Keratinocyte (primary cell): ENCODE measurements around the gene PACSIN2. TPM values are rescaled to one million over a fixed set of nuclear protein-coding genes. Genes with fewer than 3 reads are reported as not detected.

Experiments used
- DNase-seq: peaks from one replicate; pipeline ENCODE4 v3.0.0-alpha.2; 2011; ENCODE audit warnings: low read depth, missing footprints, low spot score
- FAIRE-seq: peaks from 2 replicates; lab custom pipeline; 2011; peaks lifted over from hg19 to GRCh38; lab: Jason Lieb, UNC
- H2AFZ ChIP-seq: 2 replicates; pipeline ENCODE4 v1.6.0; 2012; ENCODE audit warnings: low read length, control low read depth, inconsistent platforms; ENCODE audit not compliant: control insufficient read depth
- H3K27ac ChIP-seq: 2 replicates; pipeline ENCODE4 v1.5.1; 2011; ENCODE audit warnings: low read length; ENCODE audit not compliant: control insufficient read depth, insufficient read depth
- H3K27me3 ChIP-seq: 3 replicates; pipeline ENCODE4 v1.6.0; 2011; ENCODE audit warnings: low read length; ENCODE audit not compliant: control insufficient read depth, insufficient read depth; ENCODE audit errors: extremely low read depth
- H3K36me3 ChIP-seq, 2 experiments: 2 replicates in 1 of 2; 3 replicates in 1 of 2; pipeline ENCODE4 v1.5.1; 2011; ENCODE audit warnings: low read length in 2 of 2, mild to moderate bottlenecking in 1 of 2; ENCODE audit not compliant: control insufficient read depth in 2 of 2, insufficient read depth in 2 of 2; ENCODE audit errors: extremely low read depth in 1 of 2
- H3K4me1 ChIP-seq: 3 replicates; pipeline ENCODE4 v1.5.1; 2011; ENCODE audit warnings: low read length; ENCODE audit not compliant: control insufficient read depth, insufficient read depth; ENCODE audit errors: extremely low read depth
- H3K4me2 ChIP-seq: 3 replicates; pipeline ENCODE4 v1.6.0; 2011; ENCODE audit warnings: low read depth, low read length; ENCODE audit not compliant: control insufficient read depth, insufficient read depth; ENCODE audit errors: extremely low read depth
- H3K4me3 ChIP-seq, 3 experiments: fragments of 200-600 bp in 1 of 3; sonication (generic) in 1 of 3; 2 replicates in 2 of 3; 3 replicates in 1 of 3; pipeline ENCODE4 v1.5.1; 2011 to 2016; ENCODE audit warnings: low read length in 3 of 3, mild to moderate bottlenecking in 3 of 3, control low read depth in 2 of 3, inconsistent platforms in 1 of 3, low read depth in 1 of 3, mixed read lengths in 1 of 3, mixed run types in 1 of 3, moderate library complexity in 1 of 3; ENCODE audit not compliant: control insufficient read depth in 2 of 3, insufficient read depth in 2 of 3; ENCODE audit errors: extremely low read depth in 1 of 3
- H3K79me2 ChIP-seq: 2 replicates; pipeline ENCODE4 v1.6.0; 2012; ENCODE audit warnings: low read length; ENCODE audit not compliant: control insufficient read depth, insufficient read depth
- H3K9ac ChIP-seq: 3 replicates; pipeline ENCODE4 v1.6.0; 2011; ENCODE audit warnings: low read length; ENCODE audit not compliant: control insufficient read depth, insufficient read depth; ENCODE audit errors: extremely low read depth
- H3K9me1 ChIP-seq: 3 replicates; pipeline ENCODE4 v1.6.0; 2011; ENCODE audit warnings: low read length; ENCODE audit not compliant: control insufficient read depth, insufficient read depth; ENCODE audit errors: extremely low read depth
- H3K9me3 ChIP-seq: 2 replicates; pipeline ENCODE4 v1.5.1; 2012; ENCODE audit warnings: low read depth, low read length; ENCODE audit not compliant: control insufficient read depth
- H4K20me1 ChIP-seq: 3 replicates; pipeline ENCODE4 v1.6.0; 2011; ENCODE audit warnings: low read length; ENCODE audit not compliant: control insufficient read depth, insufficient read depth; ENCODE audit errors: extremely low read depth
- EZH2 ChIP-seq: IDR thresholded peaks from one replicate; pipeline ENCODE4 v1.6.1; 2012; ENCODE audit warnings: inconsistent platforms, mild to moderate bottlenecking, low read length, moderate library complexity
- dilution Hi-C: fragments of 300-500 bp; cut with MboI; formaldehyde crosslinking; loops from one replicate; pipeline ENCODE4 v1.7.0; 2020; ENCODE audit warnings: low sequenced_read_pairs; ENCODE audit not compliant: extremely low pct_ligation_motif_present
- polyA plus RNA-seq, 5 experiments: library from polyadenylated mRNA; depleted of rRNA in 3 of 5; stranded (reverse) in 3 of 5; stranded (forward) in 1 of 5; unstranded in 1 of 5; fragments of >200 nt; gene quantifications; 1 replicate in 1 of 5; 2 replicates in 3 of 5; 3 replicates in 1 of 5; pipeline versions ENCODE4 v1.2.1 to v1.2.3, GENCODE V29; 2011 to 2012; ENCODE audit warnings: missing spikeins in 2 of 5, low read depth in 1 of 5, low replicate concordance in 1 of 5
- TF ChIP-seq, protein P1 (sequence below), 3 experiments: IDR thresholded peaks in 1 of 3; conservative IDR thresholded peaks in 1 of 3; optimal IDR thresholded peaks in 1 of 3; 2 replicates in 2 of 3; 3 replicates in 1 of 3; pipeline versions ENCODE3 to v1.5.1; 2011; ENCODE audit warnings: low read length in 3 of 3, mild to moderate bottlenecking in 3 of 3, moderate library complexity in 2 of 3, control low read depth in 1 of 3, inconsistent platforms in 1 of 3; ENCODE audit not compliant: insufficient read depth in 2 of 3; ENCODE audit errors: extremely low read depth in 1 of 3

The PACSIN2 gene
- polyA plus RNA-seq, 1 donor (not counting 4 experiments of a cell fraction or from before 2014, with no cell fraction given): 55.5 TPM

DNA sequence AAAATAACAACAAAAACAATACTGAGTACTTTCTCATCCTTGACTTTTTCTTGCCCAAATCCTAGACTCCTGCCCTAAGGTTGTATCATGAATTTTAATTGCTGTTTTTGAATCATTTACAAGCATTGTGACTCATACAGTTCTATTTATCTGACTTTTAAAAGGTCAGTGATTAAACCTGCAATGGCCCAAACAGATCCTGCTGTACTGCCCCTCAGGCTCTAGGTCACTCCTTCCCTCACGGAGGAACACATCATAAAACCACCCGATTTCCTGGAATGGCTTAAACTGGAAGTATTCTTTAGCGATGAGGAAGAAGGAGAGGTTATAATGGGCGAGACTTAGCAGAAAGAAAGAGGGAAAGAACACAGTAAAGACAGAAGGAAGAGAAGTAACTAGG is 170.2 kb downstream of the PACSIN2 start:
- DNase-seq (no peak), FAIRE-seq (no peak)
- H3K9me1 ChIP-seq: peaks cover 3% of the 10 kb centered on the region
- H3K27ac ChIP-seq: no peak overlapping the region
- no peaks in the 10 kb centered on the region for H3K9me3 ChIP-seq
- no peaks in the 10 kb centered on the region for H3K27me3 ChIP-seq
- no peak overlapping the region for H2AFZ ChIP-seq
- no peaks in the 10 kb centered on the region for H4K20me1 ChIP-seq
- peaks cover 8 to 17% of the 10 kb centered on the region in 2 experiments for H3K36me3 ChIP-seq
- H3K4me3 ChIP-seq: no peak overlapping the region
- TF ChIP-seq, protein P1, sequence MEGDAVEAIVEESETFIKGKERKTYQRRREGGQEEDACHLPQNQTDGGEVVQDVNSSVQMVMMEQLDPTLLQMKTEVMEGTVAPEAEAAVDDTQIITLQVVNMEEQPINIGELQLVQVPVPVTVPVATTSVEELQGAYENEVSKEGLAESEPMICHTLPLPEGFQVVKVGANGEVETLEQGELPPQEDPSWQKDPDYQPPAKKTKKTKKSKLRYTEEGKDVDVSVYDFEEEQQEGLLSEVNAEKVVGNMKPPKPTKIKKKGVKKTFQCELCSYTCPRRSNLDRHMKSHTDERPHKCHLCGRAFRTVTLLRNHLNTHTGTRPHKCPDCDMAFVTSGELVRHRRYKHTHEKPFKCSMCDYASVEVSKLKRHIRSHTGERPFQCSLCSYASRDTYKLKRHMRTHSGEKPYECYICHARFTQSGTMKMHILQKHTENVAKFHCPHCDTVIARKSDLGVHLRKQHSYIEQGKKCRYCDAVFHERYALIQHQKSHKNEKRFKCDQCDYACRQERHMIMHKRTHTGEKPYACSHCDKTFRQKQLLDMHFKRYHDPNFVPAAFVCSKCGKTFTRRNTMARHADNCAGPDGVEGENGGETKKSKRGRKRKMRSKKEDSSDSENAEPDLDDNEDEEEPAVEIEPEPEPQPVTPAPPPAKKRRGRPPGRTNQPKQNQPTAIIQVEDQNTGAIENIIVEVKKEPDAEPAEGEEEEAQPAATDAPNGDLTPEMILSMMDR (optimal IDR thresholded peaks at IDR 0.05 in 1 of 3, IDR thresholded peaks at IDR 0.05 in 1 of 3, conservative IDR thresholded peaks at IDR 0.05 in 1 of 3; ENCODE audit: extremely low read depth in 1 of 3, insufficient read depth in 2 of 3, low read length in 3 of 3): no peak
- TF ChIP-seq EZH2: no peak
- no peak overlapping the region for H3K9ac ChIP-seq
- H3K4me2 ChIP-seq: no peak overlapping the region
- dilution Hi-C loops: no loop called here
- H3K79me2 ChIP-seq: peaks cover 16% of the 10 kb centered on the region
- peaks cover 20% of the 10 kb centered on the region for H3K4me1 ChIP-seq

DNA sequence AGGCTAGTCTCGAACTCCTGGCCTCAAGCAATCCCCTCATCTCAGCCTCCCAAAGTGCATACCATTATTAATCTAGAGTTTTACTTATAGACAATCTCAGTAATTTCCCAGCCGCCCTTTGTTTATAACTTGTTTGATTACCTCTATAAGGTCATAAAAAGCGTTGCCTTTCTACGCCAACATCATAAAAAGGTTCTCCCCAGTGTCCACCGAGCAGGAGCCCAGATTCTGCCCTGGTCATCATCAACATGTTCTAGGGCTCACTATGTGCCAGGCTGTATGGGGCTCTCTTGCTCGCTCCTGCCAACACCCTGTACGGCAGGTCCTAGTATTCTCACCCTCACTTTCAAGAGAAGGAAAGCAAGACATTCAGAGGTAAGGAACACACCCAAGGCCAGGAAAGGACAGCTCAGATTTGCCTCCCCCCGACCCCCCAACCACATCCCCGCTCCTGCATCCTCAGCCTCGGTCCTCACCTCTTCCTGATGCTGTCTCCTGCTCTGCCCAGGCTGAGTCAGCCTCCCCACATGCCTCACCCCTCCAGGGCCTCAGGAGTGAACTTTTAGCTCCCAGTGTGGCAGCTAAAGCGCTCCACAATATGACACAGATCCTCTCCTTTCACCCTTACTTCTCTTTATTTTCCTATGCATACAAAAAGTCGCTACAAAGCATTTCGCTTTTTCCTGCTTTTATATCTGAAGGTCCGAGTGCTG is 172.1 kb downstream of the PACSIN2 start:
- Histone ChIP-seq H3K27ac (no peak overlapping the region), H3K27me3 (no peaks in the 10 kb centered on the region), H3K9me3 (no peaks in the 10 kb centered on the region), H3K4me2 (no peak overlapping the region), H3K79me2 (peaks cover 4% of the 10 kb centered on the region), H3K36me3 (peaks cover 8 to 21% of the 10 kb centered on the region in 2 experiments), H3K4me1 (peaks cover 18% of the 10 kb centered on the region), H2AFZ (no peak overlapping the region), H3K4me3 (no peak overlapping the region), H4K20me1 (no peaks in the 10 kb centered on the region), H3K9me1 (no peaks in the 10 kb centered on the region), H3K9ac (no peak overlapping the region)
- DNase-seq: no peak
- dilution Hi-C loops: no loop called here
- FAIRE-seq: no peak
- no peak for TF ChIP-seq EZH2
- TF ChIP-seq, protein P1 (optimal IDR thresholded peaks at IDR 0.05 in 1 of 3, IDR thresholded peaks at IDR 0.05 in 1 of 3, conservative IDR thresholded peaks at IDR 0.05 in 1 of 3; ENCODE audit: extremely low read depth in 1 of 3, insufficient read depth in 2 of 3, low read length in 3 of 3): no peak
